IMR-90 (cell line): ENCODE measurements around the gene TMCO1. TPM values are rescaled to one million over a fixed set of nuclear protein-coding genes. Genes with fewer than 3 reads are reported as not detected.

Source experiments
- ATAC-seq: fragments of 200-7000 bp; cut with Tn5 transposase; 2 replicates; pipeline ENCODE4 v1.9.1; 2020; ENCODE audit warnings: low read depth, mild to moderate bottlenecking, moderate library complexity
- BruUV-seq: library from RNA; stranded (reverse); fragments of 400-500 nt; replicated peaks from 2 replicates; lab custom pipeline; 2021; lab: Mats Ljungman, UMichigan
- CTCF ChIA-PET: fragments of 300-600 bp; formaldehyde crosslinking; extraction: SDS; loops from one replicate; lab custom pipeline; 2021; ENCODE audit warnings: antibody characterized with exemption; lab: Yijun Ruan, JAX
- POLR2A ChIA-PET: fragments of 300-600 bp; sonication (Branson Sonifier 250); formaldehyde crosslinking; loops from one replicate; lab custom pipeline; 2022; ENCODE audit warnings: antibody characterized with exemption; ENCODE audit not compliant: unreplicated experiment; lab: Charles Lee
- DNase-seq: peaks from one replicate; pipeline ENCODE4 v3.0.0; 2013
- H2AFZ ChIP-seq: replicated peaks from 2 replicates; pipeline ENCODE3; 2013; ENCODE audit warnings: low read length, mild to moderate bottlenecking; ENCODE audit not compliant: poor library complexity
- H2AK5ac ChIP-seq: 2 replicates; pipeline ENCODE4 v1.6.1; 2013; ENCODE audit warnings: low read depth, low read length, inconsistent platforms
- H2AK9ac ChIP-seq: replicated peaks from 2 replicates; pipeline ENCODE3; 2013; ENCODE audit warnings: mild to moderate bottlenecking, low read depth, low read length, moderate library complexity; ENCODE audit not compliant: poor library complexity
- H2BK120ac ChIP-seq: 2 replicates; pipeline ENCODE4 v1.6.1; 2013; ENCODE audit warnings: low read depth, low read length, inconsistent platforms
- H2BK15ac ChIP-seq: 3 replicates; pipeline ENCODE4 v1.6.1; 2013; ENCODE audit warnings: low read depth, low read length, inconsistent platforms
- H2BK20ac ChIP-seq: 2 replicates; pipeline ENCODE4 v1.6.1; 2013; ENCODE audit warnings: low read depth, mild to moderate bottlenecking, inconsistent platforms, low read length, moderate library complexity
- H2BK5ac ChIP-seq: 2 replicates; pipeline ENCODE4 v1.6.1; 2013; ENCODE audit warnings: mild to moderate bottlenecking, low read depth, low read length, inconsistent platforms; ENCODE audit not compliant: poor library complexity, severe bottlenecking
- H3K14ac ChIP-seq: replicated peaks from 2 replicates; pipeline ENCODE4 v1.6.1; 2013; ENCODE audit warnings: low read depth, low read length, inconsistent platforms
- H3K18ac ChIP-seq: 2 replicates; pipeline ENCODE4 v1.6.1; 2013; ENCODE audit warnings: low read depth, low read length, control low read depth
- H3K23ac ChIP-seq: 2 replicates; pipeline ENCODE4 v1.6.1; 2013; ENCODE audit warnings: low read depth, low read length, inconsistent platforms
- H3K27ac ChIP-seq: 2 replicates; pipeline ENCODE4 v1.5.1; 2013; ENCODE audit warnings: mild to moderate bottlenecking, control low read depth, low read length; ENCODE audit not compliant: insufficient read depth
- H3K27me3 ChIP-seq: 2 replicates; pipeline ENCODE4 v1.6.1; 2013; ENCODE audit warnings: low read length; ENCODE audit not compliant: control insufficient read depth, insufficient read depth
- H3K36me3 ChIP-seq: 2 replicates; pipeline ENCODE4 v1.6.1; 2013; ENCODE audit warnings: low read length, mixed read lengths; ENCODE audit not compliant: control insufficient read depth, insufficient read depth
- H3K4ac ChIP-seq: 2 replicates; pipeline ENCODE4 v1.6.1; 2013; ENCODE audit warnings: low read depth, low read length, inconsistent platforms
- H3K4me1 ChIP-seq: 2 replicates; pipeline ENCODE4 v1.6.1; 2013; ENCODE audit warnings: low read length, mixed read lengths; ENCODE audit not compliant: control insufficient read depth, insufficient read depth
- H3K4me2 ChIP-seq: 2 replicates; pipeline ENCODE4 v1.6.1; 2013; ENCODE audit warnings: low read depth, mild to moderate bottlenecking, control low read depth, low read length, moderate library complexity
- H3K4me3 ChIP-seq: 2 replicates; pipeline ENCODE4 v1.5.1; 2013; ENCODE audit warnings: low read depth, mild to moderate bottlenecking, control low read depth, low read length, moderate library complexity; ENCODE audit not compliant: insufficient read depth
- H3K56ac ChIP-seq: 2 replicates; pipeline ENCODE4 v1.6.1; 2013; ENCODE audit warnings: low read length, inconsistent platforms; ENCODE audit not compliant: insufficient read depth; ENCODE audit errors: extremely low read depth
- H3K79me1 ChIP-seq, 2 experiments: 2 replicates each; pipeline ENCODE4 v1.6.1; 2013; ENCODE audit warnings: low read length in 2 of 2, inconsistent platforms in 1 of 2, low read depth in 1 of 2
- H3K9ac ChIP-seq: 2 replicates; pipeline ENCODE4 v1.6.1; 2013; ENCODE audit warnings: low read depth, low read length, control low read depth
- H3K9me1 ChIP-seq: 2 replicates; pipeline ENCODE4 v1.6.1; 2013; ENCODE audit warnings: low read length, inconsistent platforms; ENCODE audit not compliant: insufficient read depth
- H3K9me3 ChIP-seq: 2 replicates; pipeline ENCODE4 v1.6.1; 2013; ENCODE audit warnings: low read length; ENCODE audit not compliant: control insufficient read depth, insufficient read depth
- H4K20me1 ChIP-seq: 2 replicates; pipeline ENCODE4 v1.6.1; 2013; ENCODE audit warnings: low read length, inconsistent platforms; ENCODE audit not compliant: insufficient read depth
- H4K5ac ChIP-seq: 2 replicates; pipeline ENCODE4 v1.6.1; 2013; ENCODE audit warnings: mild to moderate bottlenecking, low read depth, low read length, control low read depth
- H4K8ac ChIP-seq, 2 experiments: 2 replicates each; pipeline ENCODE4 v1.6.1; 2013; ENCODE audit warnings: low read depth in 2 of 2, low read length in 2 of 2, control low read depth in 1 of 2, inconsistent platforms in 1 of 2
- H4K91ac ChIP-seq: 2 replicates; pipeline ENCODE4 v1.6.1; 2013; ENCODE audit warnings: low read depth, low read length, inconsistent platforms; ENCODE audit not compliant: insufficient read depth
- BHLHE40 ChIP-seq: fragments of 150-350 bp; IDR thresholded peaks from 2 replicates; pipeline ENCODE4 v1.6.1; 2016; ENCODE audit warnings: mild to moderate bottlenecking, low read depth, low read length
- CEBPB ChIP-seq: IDR thresholded peaks from 2 replicates; pipeline ENCODE4 v1.6.1; 2012; ENCODE audit warnings: low read depth, low read length, improper control_type of control experiment
- CHD1 ChIP-seq: IDR thresholded peaks from 2 replicates; pipeline ENCODE4 v1.6.1; 2012; ENCODE audit warnings: low read depth, low read length, improper control_type of control experiment
- ELK1 ChIP-seq: fragments of 150-350 bp; IDR thresholded peaks from 2 replicates; pipeline ENCODE4 v1.6.1; 2016; ENCODE audit warnings: low read depth, mild to moderate bottlenecking, low read length, moderate library complexity, borderline replicate concordance
- FOS ChIP-seq: fragments of 150-350 bp; IDR thresholded peaks from 2 replicates; pipeline ENCODE4 v1.6.1; 2016; ENCODE audit warnings: low read depth, low read length
- MAFK ChIP-seq: IDR thresholded peaks from 2 replicates; pipeline ENCODE4 v1.6.1; 2012; ENCODE audit warnings: low read depth, low read length, improper control_type of control experiment
- MAZ ChIP-seq: IDR thresholded peaks from 2 replicates; pipeline ENCODE4 v1.6.1; 2012; ENCODE audit warnings: low read depth, mild to moderate bottlenecking, low read length, improper control_type of control experiment, moderate library complexity, borderline replicate concordance
- MXI1 ChIP-seq: IDR thresholded peaks from 2 replicates; pipeline ENCODE4 v1.6.1; 2012; ENCODE audit warnings: low read depth, mild to moderate bottlenecking, low read length, moderate library complexity, borderline replicate concordance
- POLR2A ChIP-seq: IDR thresholded peaks from 2 replicates; pipeline ENCODE4 v1.6.1; 2012; ENCODE audit warnings: mild to moderate bottlenecking, low read depth, low read length
- RAD21 ChIP-seq: IDR thresholded peaks from 2 replicates; pipeline ENCODE4 v1.6.1; 2012; ENCODE audit warnings: low read length, improper control_type of control experiment
- RCOR1 ChIP-seq: IDR thresholded peaks from 2 replicates; pipeline ENCODE4 v1.6.1; 2012; ENCODE audit warnings: mild to moderate bottlenecking, low read length, improper control_type of control experiment; ENCODE audit not compliant: insufficient replicate concordance
- RFX5 ChIP-seq: IDR thresholded peaks from 2 replicates; pipeline ENCODE4 v1.8.0; 2012; ENCODE audit warnings: low read depth, mild to moderate bottlenecking, low read length, moderate library complexity
- SMC3 ChIP-seq: fragments of 150-350 bp; IDR thresholded peaks from 2 replicates; pipeline ENCODE4 v1.6.1; 2016; ENCODE audit warnings: low read depth, mild to moderate bottlenecking, antibody characterized with exemption, low read length, moderate library complexity
- USF2 ChIP-seq: fragments of 150-350 bp; IDR thresholded peaks from 2 replicates; pipeline ENCODE4 v1.6.1; 2017; ENCODE audit warnings: mild to moderate bottlenecking, antibody characterized with exemption, low read length, low read depth
- WGBS, 2 experiments: methylation state at CpG; one replicate each; pipeline versions ENCODE4 v1.1.5 to v1.1.7; 2013; ENCODE audit warnings: missing lambda C conversion rate in 2 of 2; ENCODE audit not compliant: insufficient read length in 1 of 2; ENCODE audit errors: extremely low coverage in 2 of 2; 5-methylcytosine and 5-hydroxymethylcytosine counted together
- dilution Hi-C: fragments of 300-500 bp; cut with HindIII; formaldehyde crosslinking; loops from one replicate; pipeline ENCODE4 v1.14.3; 2018; ENCODE audit warnings: low sequenced_read_pairs; ENCODE audit not compliant: unreplicated experiment
- in situ Hi-C: fragments of 300-500 bp; cut with MboI; formaldehyde crosslinking; loops from 3 replicates; pipeline ENCODE4 v1.14.3; 2019; ENCODE audit warnings: low sequenced_read_pairs, inconsistent platforms, mixed read lengths
- intact Hi-C: fragments of 100-400 bp; cut with micrococcal nuclease; formaldehyde crosslinking; loops from 2 replicates; pipeline ENCODE4 v1.10.0; 2022
- polyA plus RNA-seq, 3 experiments: library from polyadenylated mRNA; depleted of rRNA; stranded (reverse); fragments of >200 nt; gene quantifications; 2 replicates each; pipeline ENCODE4 v1.2.3, GENCODE V29; 2012; ENCODE audit warnings: low replicate concordance in 1 of 3
- total RNA-seq: library from RNA; depleted of rRNA; stranded (reverse); fragments of >200 nt; gene quantifications from 2 replicates; pipeline ENCODE4 v1.2.3, GENCODE V29; 2012
- TF ChIP-seq, protein P1 (sequence below): conservative IDR thresholded peaks from 2 replicates; pipeline ENCODE4 v1.5.1; 2012; ENCODE audit warnings: mild to moderate bottlenecking, low read depth, low read length, improper control_type of control experiment

The TMCO1 gene
- total and polyA plus RNA-seq, 2 of the 4 experiments (the other 2 are of a cell fraction) = 86.4 to 113 TPM

DNA sequence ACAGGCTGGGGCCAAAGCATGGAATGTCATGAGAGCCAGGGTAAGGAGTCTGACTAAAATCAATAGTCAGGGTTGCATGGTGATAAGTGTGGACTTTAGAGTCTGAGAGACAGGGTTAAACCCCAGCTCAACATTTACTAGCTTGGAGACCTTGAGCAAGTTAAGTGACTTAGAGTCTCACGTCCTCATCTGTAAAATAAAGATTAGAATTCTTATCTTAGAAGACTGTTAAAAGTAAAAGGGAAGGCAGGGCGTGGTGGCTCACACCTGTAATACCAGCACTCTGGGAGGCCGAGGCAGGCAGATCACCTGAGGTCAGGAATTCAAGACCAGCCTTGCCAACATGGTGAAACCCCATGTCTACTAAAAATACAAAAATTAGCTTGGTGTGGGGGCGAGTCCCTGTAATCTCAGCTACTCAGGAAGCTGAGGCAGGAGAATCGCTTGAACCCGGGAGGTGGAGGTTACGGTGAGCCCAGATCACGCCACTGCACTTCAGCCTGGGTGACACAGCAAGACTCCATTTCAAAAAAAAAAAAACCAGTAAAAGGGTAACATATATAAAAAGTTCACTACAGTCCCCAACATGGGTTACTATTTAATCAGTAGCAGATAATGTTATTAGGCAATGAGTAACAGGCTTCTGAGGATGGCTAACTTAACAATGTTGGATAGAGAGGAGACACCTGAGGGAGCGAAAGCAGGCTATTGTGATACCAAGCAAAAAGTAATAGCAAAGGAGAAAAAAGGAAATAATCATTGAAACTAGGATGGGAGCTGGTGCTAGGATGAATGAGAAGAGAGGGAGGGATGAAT is 20.8 kb downstream of the TMCO1 start:
- Histone ChIP-seq H3K9me3 (no peaks in the 10 kb centered on the region), H4K20me1 (no peaks in the 10 kb centered on the region), H2AK5ac (no peak overlapping the region), H3K23ac (no peak overlapping the region), H4K8ac (no peak overlapping the region), H2BK15ac (no peak overlapping the region), H3K14ac (no peak overlapping the region), H3K27me3 (no peaks in the 10 kb centered on the region), H3K4me3 (no peak overlapping the region), H3K9me1 (no peaks in the 10 kb centered on the region), H3K9ac (no peak overlapping the region), H3K18ac (no peak overlapping the region), H3K56ac (no peak overlapping the region), H2AK9ac (no peak overlapping the region), H3K79me1 (no peaks in the 10 kb centered on the region; a peak in 1 of 4 replicates), H4K5ac (no peak overlapping the region), H2BK5ac (no peak overlapping the region), H2BK20ac (no peak overlapping the region), H3K27ac (no peak overlapping the region), H2AFZ (no peak overlapping the region), H3K4me1 (no peaks in the 10 kb centered on the region), H2BK120ac (no peak overlapping the region), H4K91ac (no peak overlapping the region), H3K4ac (no peak overlapping the region), H3K4me2 (no peak overlapping the region), H3K36me3 (peaks cover 15% of the 10 kb centered on the region)
- BruUV-seq = no TSS peak
- CTCF ChIA-PET = no interaction called here
- dilution Hi-C loops (no loop called here), intact Hi-C loops (no loop called here), in situ Hi-C loops (no loop called here)
- WGBS, 2 experiments = 86% methylated on average over 1 of the region's 9 CpGs; no CpG with 5 or more reads in 1 of the 2 experiments
- POLR2A ChIA-PET = no interaction called here
- DNase-seq = no peak
- ATAC-seq = no peak
- TF ChIP-seq MAFK = no peak
- no peak for TF ChIP-seq MAZ
- no peak for TF ChIP-seq RFX5
- no peak for TF ChIP-seq CHD1
- TF ChIP-seq RAD21 = no peak
- TF ChIP-seq RCOR1 = no peak
- TF ChIP-seq FOS = no peak
- TF ChIP-seq CEBPB = no peak
- no peak for TF ChIP-seq USF2
- TF ChIP-seq MXI1 = no peak
- no peak for TF ChIP-seq BHLHE40
- TF ChIP-seq POLR2A = no peak
- no peak for TF ChIP-seq SMC3
- TF ChIP-seq, protein P1, sequence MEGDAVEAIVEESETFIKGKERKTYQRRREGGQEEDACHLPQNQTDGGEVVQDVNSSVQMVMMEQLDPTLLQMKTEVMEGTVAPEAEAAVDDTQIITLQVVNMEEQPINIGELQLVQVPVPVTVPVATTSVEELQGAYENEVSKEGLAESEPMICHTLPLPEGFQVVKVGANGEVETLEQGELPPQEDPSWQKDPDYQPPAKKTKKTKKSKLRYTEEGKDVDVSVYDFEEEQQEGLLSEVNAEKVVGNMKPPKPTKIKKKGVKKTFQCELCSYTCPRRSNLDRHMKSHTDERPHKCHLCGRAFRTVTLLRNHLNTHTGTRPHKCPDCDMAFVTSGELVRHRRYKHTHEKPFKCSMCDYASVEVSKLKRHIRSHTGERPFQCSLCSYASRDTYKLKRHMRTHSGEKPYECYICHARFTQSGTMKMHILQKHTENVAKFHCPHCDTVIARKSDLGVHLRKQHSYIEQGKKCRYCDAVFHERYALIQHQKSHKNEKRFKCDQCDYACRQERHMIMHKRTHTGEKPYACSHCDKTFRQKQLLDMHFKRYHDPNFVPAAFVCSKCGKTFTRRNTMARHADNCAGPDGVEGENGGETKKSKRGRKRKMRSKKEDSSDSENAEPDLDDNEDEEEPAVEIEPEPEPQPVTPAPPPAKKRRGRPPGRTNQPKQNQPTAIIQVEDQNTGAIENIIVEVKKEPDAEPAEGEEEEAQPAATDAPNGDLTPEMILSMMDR = no peak
- no peak for TF ChIP-seq ELK1
